Endothelial cell of umbilical vein (primary cell): ENCODE measurements around the gene ITPKC. TPM values are rescaled to one million over a fixed set of nuclear protein-coding genes. Genes with fewer than 3 reads are reported as not detected.

Experiments
- BruUV-seq: library from RNA; stranded (reverse); fragments of 400-500 nt; replicated peaks from 2 replicates; lab custom pipeline; 2021; lab: Mats Ljungman, UMichigan
- CTCF ChIA-PET: fragments of 300-600, 350-600 bp; sonication (Branson Sonifier 250); formaldehyde crosslinking; loops from one replicate; lab custom pipeline; 2021; ENCODE audit warnings: antibody characterized with exemption, inconsistent platforms; lab: Charles Lee
- POLR2A ChIA-PET: fragments of 300-600, 350-600 bp; sonication (Branson Sonifier 250); formaldehyde crosslinking; loops from one replicate; lab custom pipeline; 2021; ENCODE audit warnings: antibody characterized with exemption, inconsistent platforms; lab: Charles Lee
- DNase-seq: peaks from one replicate; pipeline ENCODE4 v3.0.0-alpha.2; 2011; ENCODE audit warnings: low read depth, low spot score
- FAIRE-seq: peaks from 2 replicates; lab custom pipeline; 2011; peaks lifted over from hg19 to GRCh38; lab: Jason Lieb, UNC
- H2AFZ ChIP-seq: 2 replicates; pipeline ENCODE4 v1.6.0; 2012; ENCODE audit warnings: low read depth, low read length, control low read depth, inconsistent platforms
- H3K27ac ChIP-seq: 2 replicates; pipeline ENCODE4 v1.5.1; 2011; ENCODE audit warnings: low read depth, mild to moderate bottlenecking, control low read depth, low read length, moderate library complexity; ENCODE audit not compliant: insufficient read depth
- H3K27me3 ChIP-seq, 2 experiments: 2 replicates each; pipeline versions ENCODE4 v1.6.0 to v1.6.1; 2011; ENCODE audit warnings: low read length in 2 of 2, mixed read lengths in 1 of 2; ENCODE audit not compliant: control insufficient read depth in 2 of 2, insufficient read depth in 2 of 2
- H3K36me3 ChIP-seq, 2 experiments: 2 replicates in 1 of 2; 3 replicates in 1 of 2; pipeline ENCODE4 v1.5.1; 2011; ENCODE audit warnings: low read length in 2 of 2, mild to moderate bottlenecking in 1 of 2, moderate library complexity in 1 of 2; ENCODE audit not compliant: control insufficient read depth in 2 of 2, insufficient read depth in 2 of 2; ENCODE audit errors: extremely low read depth in 1 of 2
- H3K4me1 ChIP-seq: 3 replicates; pipeline ENCODE4 v1.5.1; 2011; ENCODE audit warnings: mild to moderate bottlenecking, low read length; ENCODE audit not compliant: control insufficient read depth, insufficient read depth; ENCODE audit errors: extremely low read depth
- H3K4me2 ChIP-seq: 2 replicates; pipeline ENCODE4 v1.6.1; 2011; ENCODE audit warnings: low read length, control low read depth, mixed read lengths; ENCODE audit not compliant: insufficient read depth
- H3K4me3 ChIP-seq, 3 experiments: fragments of 200-600 bp in 1 of 3; sonication (generic), shearing (Covaris generic) in 1 of 3; replicated peaks in 1 of 3; 2 replicates each; pipeline ENCODE4 v1.5.1; 2011 to 2016; ENCODE audit warnings: control low read depth in 3 of 3, low read length in 3 of 3, mild to moderate bottlenecking in 2 of 3, inconsistent platforms in 1 of 3, low read depth in 1 of 3, moderate library complexity in 1 of 3; ENCODE audit not compliant: insufficient read depth in 1 of 3
- H3K79me2 ChIP-seq: 2 replicates; pipeline ENCODE4 v1.6.0; 2012; ENCODE audit warnings: low read length, inconsistent platforms; ENCODE audit not compliant: control insufficient read depth, insufficient read depth
- H3K9ac ChIP-seq: replicated peaks from 2 replicates; pipeline ENCODE3; 2011; ENCODE audit warnings: low read length, control low read depth; ENCODE audit not compliant: insufficient read depth; ENCODE audit errors: extremely low read depth
- H3K9me1 ChIP-seq: replicated peaks from 3 replicates; pipeline ENCODE4 v1.6.0; 2011; ENCODE audit warnings: mild to moderate bottlenecking, low read length; ENCODE audit not compliant: control insufficient read depth, insufficient read depth; ENCODE audit errors: extremely low read depth
- H3K9me3 ChIP-seq: replicated peaks from 2 replicates; pipeline ENCODE4 v1.5.1; 2012; ENCODE audit warnings: low read length, inconsistent platforms; ENCODE audit not compliant: control insufficient read depth, insufficient read depth
- H4K20me1 ChIP-seq: replicated peaks from 2 replicates; pipeline ENCODE3; 2011; ENCODE audit warnings: mild to moderate bottlenecking, low read length; ENCODE audit not compliant: control insufficient read depth, insufficient read depth; ENCODE audit errors: extremely low read depth
- CTCF ChIP-seq, 2 donors: IDR thresholded peaks; 1 replicate in 1 of 2; 2 replicates in 1 of 2; pipeline ENCODE4 v1.5.1; 2011; ENCODE audit warnings: low read length in 2 of 2, mild to moderate bottlenecking in 2 of 2, moderate library complexity in 2 of 2, control low read depth in 1 of 2, inconsistent platforms in 1 of 2, low read depth in 1 of 2; ENCODE audit not compliant: insufficient read depth in 1 of 2; ENCODE audit errors: extremely low read depth in 1 of 2
- EZH2 ChIP-seq: IDR thresholded peaks from 2 replicates; pipeline ENCODE4 v1.6.1; 2012; ENCODE audit warnings: borderline replicate concordance, low read depth, mild to moderate bottlenecking, moderate library complexity, low read length, inconsistent platforms; ENCODE audit not compliant: severe bottlenecking
- FOS ChIP-seq: IDR thresholded peaks from 2 replicates; pipeline ENCODE4 v1.6.1; 2011; ENCODE audit warnings: mild to moderate bottlenecking, low read length, moderate library complexity, borderline replicate concordance; ENCODE audit not compliant: insufficient read depth
- GATA2 ChIP-seq: IDR thresholded peaks from 2 replicates; pipeline ENCODE4 v1.7.0; 2011; ENCODE audit warnings: low read depth, mild to moderate bottlenecking, moderate library complexity, mixed read lengths, low read length; ENCODE audit not compliant: insufficient read length, insufficient read depth
- JUN ChIP-seq: IDR thresholded peaks from 2 replicates; pipeline ENCODE4 v1.6.1; 2011; ENCODE audit warnings: borderline replicate concordance, low read depth; ENCODE audit not compliant: insufficient read length, insufficient read depth
- MAX ChIP-seq: IDR thresholded peaks from 2 replicates; pipeline ENCODE4 v1.6.1; 2011; ENCODE audit not compliant: insufficient read depth, insufficient read length
- MYC ChIP-seq: IDR thresholded peaks from one replicate; pipeline ENCODE4 v1.6.1; 2011; ENCODE audit warnings: mild to moderate bottlenecking, low read depth, low read length
- POLR2A ChIP-seq: IDR thresholded peaks from 2 replicates; pipeline ENCODE4 v1.6.1; 2012; ENCODE audit warnings: low read depth, mild to moderate bottlenecking, control low read depth, low read length
- POLR2AphosphoS5 ChIP-seq: IDR thresholded peaks from 2 replicates; pipeline ENCODE4 v1.6.1; 2012; ENCODE audit warnings: low read depth, mild to moderate bottlenecking, control low read depth, low read length, moderate library complexity; ENCODE audit not compliant: insufficient read depth
- dilution Hi-C: fragments of 300-500 bp; cut with MboI; formaldehyde crosslinking; loops from one replicate; pipeline ENCODE4 v1.15.0; 2019; ENCODE audit warnings: low sequenced_read_pairs; ENCODE audit not compliant: extremely low pct_ligation_motif_present
- intact Hi-C: fragments of 100-400 bp; cut with micrococcal nuclease; formaldehyde crosslinking; loops from one replicate; pipeline ENCODE4 v1.10.0; 2022
- polyA plus RNA-seq, 4 experiments: library from polyadenylated mRNA; depleted of rRNA in 3 of 4; stranded (reverse) in 3 of 4; unstranded in 1 of 4; fragments of >200 nt; gene quantifications; 2 replicates each; pipeline versions ENCODE4 v1.2.1 to v1.2.3, GENCODE V29; 2011 to 2012; ENCODE audit warnings: missing spikeins in 1 of 4
- total RNA-seq: library from RNA; stranded (reverse); gene quantifications from 2 replicates; pipeline ENCODE4 v1.2.3, GENCODE V29; 2021

The ITPKC gene
- total and polyA plus RNA-seq, 2 donors (not counting 3 experiments of a cell fraction or from before 2014, with no cell fraction given) = 7.3 to 16.1 TPM

DNA sequence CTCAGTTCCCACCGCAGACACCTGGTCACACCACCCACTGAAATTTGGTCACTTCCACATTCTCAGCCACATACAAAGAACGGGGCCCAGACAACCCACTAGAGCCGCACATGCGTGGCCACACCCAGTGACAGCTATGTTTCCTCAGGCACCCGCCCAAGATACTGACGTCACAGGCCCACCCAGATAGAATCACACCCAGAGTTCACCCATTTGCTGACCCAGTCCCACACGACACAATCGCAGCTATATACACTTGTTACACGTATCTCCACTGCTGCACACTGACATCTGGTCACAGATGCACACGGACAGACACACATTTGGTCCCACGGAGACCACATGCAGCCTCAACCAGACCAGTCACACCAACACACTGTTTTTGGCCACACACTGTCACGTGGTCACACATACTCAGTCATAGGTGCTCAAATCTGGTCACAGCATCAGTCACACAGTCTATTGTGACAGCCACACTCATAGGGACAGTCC, 29.3 kb upstream of the ITPKC start:
- BruUV-seq = no TSS peak
- Histone ChIP-seq H3K27ac (no peak overlapping the region), H3K27me3 (no peaks in the 10 kb centered on the region), H2AFZ (no peak overlapping the region), H3K4me3 (no peak overlapping the region), H3K9me1 (no peaks in the 10 kb centered on the region), H3K9ac (no peak overlapping the region), H3K4me1 (peaks cover 13% of the 10 kb centered on the region), H3K9me3 (no peaks in the 10 kb centered on the region), H3K4me2 (no peak overlapping the region), H4K20me1 (no peaks in the 10 kb centered on the region), H3K36me3 (peaks cover 0 to 19% of the 10 kb centered on the region in 2 experiments), H3K79me2 (peaks cover 27% of the 10 kb centered on the region)
- CTCF ChIA-PET = no interaction called here
- no peak for TF ChIP-seq MYC
- TF ChIP-seq FOS = no peak
- TF ChIP-seq MAX = no peak
- TF ChIP-seq EZH2 = no peak
- TF ChIP-seq POLR2A = no peak
- no peak for TF ChIP-seq JUN
- TF ChIP-seq POLR2AphosphoS5 = no peak
- TF ChIP-seq GATA2 = no peak
- TF ChIP-seq CTCF (IDR thresholded peaks at IDR 0.05; ENCODE audit: extremely low read depth in 1 of 2, insufficient read depth in 1 of 2, low read depth in 1 of 2, low read length in 2 of 2) = no peak
- FAIRE-seq (no peak), DNase-seq (no peak)
- dilution Hi-C loops = no loop called here
- POLR2A ChIA-PET = no interaction called here
- intact Hi-C loops = no loop called here
